Right lobe of liver (tissue), 6 donors: ENCODE data around the gene ADSS1. TPM values are rescaled to one million over a fixed set of nuclear protein-coding genes. Genes with fewer than 3 reads are reported as not detected.

Experiments used
- ATAC-seq, 4 donors: fragments of 200-7000 bp; cut with Tn5 transposase; one replicate each; pipeline ENCODE4 v1.9.1; 2020; ENCODE audit warnings: mild to moderate bottlenecking in 4 of 4, moderate library complexity in 4 of 4
- DNase-seq, 3 donors: peaks; one replicate each; pipeline ENCODE4 v3.0.0-alpha.2; 2020
- H3K27ac ChIP-seq, 3 donors: fragments of 200-600 bp; one replicate each; pipeline ENCODE4 v1.8.0; 2022
- H3K27me3 ChIP-seq, 2 donors: fragments of 200-600 bp; one replicate each; pipeline ENCODE4 v1.8.0; 2022
- H3K36me3 ChIP-seq, 4 donors: fragments of 200-600 bp; sonication (generic) in 1 of 4; one replicate each; pipeline versions ENCODE4 v1.5.1 to v1.8.0; 2017 to 2022; ENCODE audit warnings: control low read depth in 1 of 4
- H3K4me1 ChIP-seq, 4 donors: fragments of 200-600 bp; sonication (generic) in 1 of 4; one replicate each; pipeline versions ENCODE4 v1.5.1 to v1.8.0; 2017 to 2022; ENCODE audit warnings: control low read depth in 1 of 4
- H3K4me3 ChIP-seq, 3 donors: fragments of 200-600 bp; one replicate each; pipeline ENCODE4 v1.8.0; 2022
- H3K9me3 ChIP-seq, 4 donors: fragments of 200-600 bp; sonication (generic) in 1 of 4; one replicate each; pipeline versions ENCODE4 v1.5.1 to v1.8.0; 2017 to 2022; ENCODE audit warnings: control low read depth in 1 of 4
- POLR2A ChIP-seq: fragments of 450-650 bp; IDR thresholded peaks from one replicate; pipeline ENCODE4 v1.6.1; 2017; ENCODE audit warnings: antibody characterized with exemption, mild to moderate bottlenecking
- WGBS: methylation state at CpG from one replicate; pipeline ENCODE4 v1.1.6; 2018; ENCODE audit warnings: low coverage, low lambda C conversion rate; ENCODE audit not compliant: insufficient coverage; ENCODE audit errors: missing lambda C conversion rate; 5-methylcytosine and 5-hydroxymethylcytosine counted together
- intact Hi-C, 2 donors: fragments of 100-400 bp; cut with DNase I; formaldehyde crosslinking; loops; one replicate each; pipeline versions ENCODE4 v1.11.2 to v1.14.1; 2022
- total RNA-seq, 6 experiments: library from RNA; depleted of rRNA in 2 of 6; stranded (reverse); fragments of >200 nt in 2 of 6; fragmentation: NEBNext Ultra II Directional in 3 of 6; extraction: Animal tissue kit (Norgen Biotek cat#: 25700) in 3 of 6; gene quantifications; one replicate each; pipeline versions ENCODE4 v1.1.0 to v1.2.4, GENCODE V29; 2016 to 2023
- TF ChIP-seq, protein P1 (sequence below), 4 donors: fragments of 200-600 bp in 3 of 4; fragments of 450-650 bp in 1 of 4; IDR thresholded peaks; one replicate each; pipeline versions ENCODE4 v1.5.1 to v1.8.0; 2016 to 2022; ENCODE audit warnings: antibody characterized with exemption in 4 of 4, mild to moderate bottlenecking in 2 of 4
- donor health status: DM: no; HTN: yes; CAD: no.
- donor health status: DM: no; HTN: no; CAD: no.
- donor health status: DM: no; HTN: no; CAD: no.
- donor health status: DM: no; HTN: yes; CAD: no.
- donor health status: DM: no; HTN: yes; CAD: no.

ADSS1 gene
- total RNA-seq, 6 experiments from 2014 or later, result 8.1 to 50.5 (median 36.8) TPM

DNA sequence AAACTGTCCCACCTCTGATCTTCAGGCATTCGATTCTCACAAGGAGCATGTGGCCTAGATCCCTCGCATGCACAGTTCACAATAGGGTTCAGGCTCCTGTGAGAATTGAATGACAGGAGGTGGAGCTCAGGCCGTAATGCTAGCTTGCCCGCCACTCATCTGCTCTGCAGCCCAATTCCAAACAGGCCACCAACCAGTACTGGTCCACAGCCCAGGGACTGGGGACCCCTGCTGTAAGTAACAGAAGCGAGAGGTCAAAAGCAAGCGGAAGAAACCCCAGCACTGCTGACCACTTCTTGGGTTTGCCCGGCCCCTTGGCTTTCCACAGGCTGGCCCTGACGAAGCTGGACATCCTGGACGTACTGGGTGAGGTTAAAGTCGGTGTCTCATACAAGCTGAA lies 20.5 kb downstream of the ADSS1 start:
- H3K4me3 ChIP-seq, result no peak overlapping the region
- peaks cover 0 to 4% (median 0%) of the 10 kb centered on the region in 4 donors for H3K36me3 ChIP-seq
- intact Hi-C loops, result no loop called here
- no peak for DNase-seq
- H3K27me3 ChIP-seq, result no peaks in the 10 kb centered on the region
- peaks cover 0 to 36% (median 17%) of the 10 kb centered on the region in 4 donors for H3K4me1 ChIP-seq
- TF ChIP-seq, protein P1, sequence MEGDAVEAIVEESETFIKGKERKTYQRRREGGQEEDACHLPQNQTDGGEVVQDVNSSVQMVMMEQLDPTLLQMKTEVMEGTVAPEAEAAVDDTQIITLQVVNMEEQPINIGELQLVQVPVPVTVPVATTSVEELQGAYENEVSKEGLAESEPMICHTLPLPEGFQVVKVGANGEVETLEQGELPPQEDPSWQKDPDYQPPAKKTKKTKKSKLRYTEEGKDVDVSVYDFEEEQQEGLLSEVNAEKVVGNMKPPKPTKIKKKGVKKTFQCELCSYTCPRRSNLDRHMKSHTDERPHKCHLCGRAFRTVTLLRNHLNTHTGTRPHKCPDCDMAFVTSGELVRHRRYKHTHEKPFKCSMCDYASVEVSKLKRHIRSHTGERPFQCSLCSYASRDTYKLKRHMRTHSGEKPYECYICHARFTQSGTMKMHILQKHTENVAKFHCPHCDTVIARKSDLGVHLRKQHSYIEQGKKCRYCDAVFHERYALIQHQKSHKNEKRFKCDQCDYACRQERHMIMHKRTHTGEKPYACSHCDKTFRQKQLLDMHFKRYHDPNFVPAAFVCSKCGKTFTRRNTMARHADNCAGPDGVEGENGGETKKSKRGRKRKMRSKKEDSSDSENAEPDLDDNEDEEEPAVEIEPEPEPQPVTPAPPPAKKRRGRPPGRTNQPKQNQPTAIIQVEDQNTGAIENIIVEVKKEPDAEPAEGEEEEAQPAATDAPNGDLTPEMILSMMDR (IDR thresholded peaks at IDR 0.05), result no peak
- no peak for TF ChIP-seq POLR2A
- no peak for ATAC-seq
- WGBS, result 90% methylated on average over 2 of the region's 10 CpGs
- H3K27ac ChIP-seq, result no peak overlapping the region
- no peaks in the 10 kb centered on the region for H3K9me3 ChIP-seq

DNA sequence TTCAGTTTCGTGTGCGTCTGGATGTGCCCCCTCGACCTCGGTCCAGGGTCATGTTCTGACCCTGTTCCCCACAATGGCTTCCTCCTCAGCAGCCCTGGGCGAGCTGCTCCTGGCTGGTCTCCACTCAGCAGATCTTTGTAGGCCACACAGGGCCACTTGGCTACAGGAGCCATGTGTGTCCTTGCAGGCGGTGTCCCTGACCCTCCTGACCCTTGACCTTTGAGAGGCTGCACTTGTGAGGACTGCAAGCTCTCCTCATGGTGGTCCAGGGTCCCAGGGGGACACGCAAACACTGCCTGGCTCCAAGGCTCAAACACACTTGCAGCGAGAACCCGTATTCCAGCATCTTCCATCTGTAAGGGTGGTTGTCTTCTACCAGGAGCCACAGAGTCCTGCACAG lies 21.4 kb downstream of the ADSS1 start:
- Histone ChIP-seq H3K36me3 (peaks cover 0 to 4% (median 0%) of the 10 kb centered on the region in 4 donors), H3K4me3 (no peak overlapping the region), H3K27ac (no peak overlapping the region), H3K27me3 (no peaks in the 10 kb centered on the region), H3K9me3 (no peaks in the 10 kb centered on the region), H3K4me1 (peaks cover 0 to 43% (median 21%) of the 10 kb centered on the region in 4 donors)
- 80% methylated on average over 1 of the region's 9 CpGs for WGBS
- TF ChIP-seq, protein P1 (IDR thresholded peaks at IDR 0.05), result no peak
- TF ChIP-seq POLR2A, result no peak
- intact Hi-C loops, result no loop called here
- DNase-seq, result peak in 1 of 3 donors; percentile 18
- no peak for ATAC-seq

DNA sequence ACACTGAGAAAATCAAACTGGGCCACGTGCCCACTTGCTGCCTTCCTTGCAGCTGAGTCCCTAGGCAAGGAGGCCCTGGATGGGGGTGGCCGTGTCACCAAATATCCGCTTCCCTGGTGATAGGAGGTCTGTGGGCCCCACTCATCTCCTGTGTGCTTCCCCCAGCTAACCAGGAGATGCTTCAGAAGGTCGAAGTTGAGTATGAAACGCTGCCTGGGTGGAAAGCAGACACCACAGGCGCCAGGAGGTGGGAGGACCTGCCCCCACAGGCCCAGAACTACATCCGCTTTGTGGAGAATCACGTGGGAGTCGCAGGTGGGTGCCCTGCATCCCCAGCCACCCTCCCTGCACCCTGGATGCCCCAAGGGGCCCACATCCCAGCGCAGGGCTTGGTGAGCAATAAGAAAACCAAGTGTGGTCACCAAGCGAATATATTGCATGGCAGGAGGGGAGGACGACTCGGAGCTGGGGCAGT lies 22.1 kb downstream of the ADSS1 start:
- WGBS, result 80% methylated on average over 1 of the region's 13 CpGs
- TF ChIP-seq, protein P1 (IDR thresholded peaks at IDR 0.05), result no peak
- no peak for TF ChIP-seq POLR2A
- no peaks in the 10 kb centered on the region for H3K9me3 ChIP-seq
- intact Hi-C loops, result no loop called here
- H3K4me1 ChIP-seq, result peaks cover 0 to 43% (median 21%) of the 10 kb centered on the region in 4 donors
- H3K27me3 ChIP-seq, result no peaks in the 10 kb centered on the region
- DNase-seq (no peak), ATAC-seq (no peak)
- peak overlapping the region in 2 of 3 donors; percentile 52 to 65 for H3K27ac ChIP-seq
- peaks cover 0 to 4% (median 0%) of the 10 kb centered on the region in 4 donors for H3K36me3 ChIP-seq
- H3K4me3 ChIP-seq, result no peak overlapping the region

DNA sequence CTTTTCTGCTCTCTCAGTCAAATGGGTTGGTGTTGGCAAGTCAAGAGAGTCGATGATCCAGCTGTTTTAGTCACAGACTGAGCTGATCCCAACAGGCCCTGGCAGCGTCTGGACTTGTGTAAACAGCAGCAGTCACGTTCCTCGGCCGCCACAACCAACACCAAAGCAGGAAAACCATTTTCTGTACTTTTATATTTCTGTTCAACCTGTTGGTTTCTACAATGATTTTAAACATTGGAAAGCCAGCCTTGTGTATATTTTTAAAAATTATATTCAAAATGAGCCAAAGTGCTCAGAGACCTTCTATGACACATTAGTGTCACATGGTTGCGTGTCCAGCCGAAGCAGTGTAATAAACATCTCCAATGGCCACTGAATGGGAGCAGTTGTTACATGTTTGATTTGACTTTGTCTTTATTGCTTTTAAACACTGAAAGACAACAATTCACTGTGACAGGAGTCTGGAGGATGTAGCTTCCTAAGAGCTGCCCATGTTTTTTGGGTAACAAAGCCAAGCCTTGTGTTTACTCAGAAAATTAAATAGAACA lies 23.0 kb downstream of the ADSS1 start:
- intact Hi-C loops, result no loop called here
- Histone ChIP-seq H3K36me3 (peaks cover 0 to 4% (median 0%) of the 10 kb centered on the region in 4 donors), H3K4me3 (no peak overlapping the region), H3K4me1 (peaks cover 0 to 45% (median 21%) of the 10 kb centered on the region in 4 donors), H3K9me3 (no peaks in the 10 kb centered on the region), H3K27me3 (no peaks in the 10 kb centered on the region), H3K27ac (peak overlapping the region; percentile 52 to 65 (median 63))
- TF ChIP-seq, protein P1 (IDR thresholded peaks at IDR 0.05), result no peak
- no peak for TF ChIP-seq POLR2A
- 45% methylated on average over 7 of the region's 7 CpGs for WGBS
- DNase-seq (peak in 2 of 3 donors; percentile 86 to 89), ATAC-seq (peak; percentile 41 to 75 (median 71))
